Fibroblast of lung (primary cell): ENCODE data around the gene FADS2. TPM values are rescaled to one million over a fixed set of nuclear protein-coding genes. Genes with fewer than 3 reads are reported as not detected.
"Not testable (repeated sequence)": the region's sequence is repeated elsewhere in the genome, so short reads cannot be mapped to it uniquely, and the experiment has no call there.

Experiments used
- DNase-seq, 2 donors: peaks; one replicate each; pipeline versions ENCODE4 v3.0.0 to v3.0.0-alpha.2; 2010; ENCODE audit warnings: low read depth in 2 of 2
- H2AFZ ChIP-seq: 2 replicates; pipeline ENCODE4 v1.5.1; 2012; ENCODE audit warnings: low read length, control low read depth, inconsistent platforms
- H3K27ac ChIP-seq: 2 replicates; pipeline ENCODE4 v1.5.1; 2011; ENCODE audit warnings: low read length, control low read depth; ENCODE audit not compliant: insufficient read depth
- H3K27me3 ChIP-seq: 2 replicates; pipeline ENCODE4 v1.5.1; 2011; ENCODE audit warnings: mild to moderate bottlenecking, low read length; ENCODE audit not compliant: control insufficient read depth, insufficient read depth
- H3K36me3 ChIP-seq: 2 replicates; pipeline ENCODE4 v1.5.1; 2011; ENCODE audit warnings: low read length; ENCODE audit not compliant: control insufficient read depth, insufficient read depth
- H3K4me1 ChIP-seq: 2 replicates; pipeline ENCODE4 v1.5.1; 2011; ENCODE audit warnings: low read length; ENCODE audit not compliant: control insufficient read depth, insufficient read depth; ENCODE audit errors: extremely low read depth
- H3K4me2 ChIP-seq: 2 replicates; pipeline ENCODE4 v1.5.1; 2011; ENCODE audit warnings: low read length, control low read depth; ENCODE audit not compliant: insufficient read depth; ENCODE audit errors: extremely low read depth
- H3K4me3 ChIP-seq, 4 experiments: fragments of 200-600 bp in 1 of 4; sonication (generic) in 1 of 4; replicated peaks in 1 of 4; 2 replicates each; pipeline ENCODE4 v1.5.1; 2011 to 2016; ENCODE audit warnings: low read length in 4 of 4, low read depth in 3 of 4, mild to moderate bottlenecking in 3 of 4, control low read depth in 2 of 4, inconsistent platforms in 1 of 4, mixed read lengths in 1 of 4; ENCODE audit not compliant: insufficient read depth in 1 of 4; ENCODE audit errors: control extremely low read depth in 1 of 4
- H3K79me2 ChIP-seq: 2 replicates; pipeline ENCODE4 v1.5.1; 2012; ENCODE audit warnings: mild to moderate bottlenecking, low read length, inconsistent platforms; ENCODE audit not compliant: control insufficient read depth, insufficient read depth
- H3K9ac ChIP-seq: 2 replicates; pipeline ENCODE4 v1.5.1; 2011; ENCODE audit warnings: mild to moderate bottlenecking, low read length, control low read depth; ENCODE audit not compliant: insufficient read depth
- H3K9me3 ChIP-seq: 2 replicates; pipeline ENCODE4 v1.5.1; 2012; ENCODE audit warnings: low read depth, low read length; ENCODE audit not compliant: control insufficient read depth, insufficient read depth
- H4K20me1 ChIP-seq: 2 replicates; pipeline ENCODE4 v1.5.1; 2011; ENCODE audit warnings: low read length; ENCODE audit not compliant: control insufficient read depth, insufficient read depth; ENCODE audit errors: extremely low read depth
- EZH2 ChIP-seq: IDR thresholded peaks from 2 replicates; pipeline ENCODE4 v1.5.1; 2012; ENCODE audit warnings: low read length, control low read depth, mild to moderate bottlenecking; ENCODE audit errors: missing control alignments
- polyA plus RNA-seq, 2 donors: library from polyadenylated mRNA; depleted of rRNA in 1 of 2; stranded (reverse) in 1 of 2; unstranded in 1 of 2; fragments of >200 nt; gene quantifications; 2 replicates each; pipeline ENCODE4 v1.2.1, GENCODE V29; 2011 to 2012; ENCODE audit warnings: missing spikeins in 1 of 2
- total RNA-seq: library from RNA; depleted of rRNA; stranded (reverse); fragments of >200 nt; gene quantifications from 2 replicates; pipeline ENCODE4 v1.2.1, GENCODE V29; 2014
- TF ChIP-seq, protein P1 (sequence below), 2 donors: IDR thresholded peaks in 1 of 2; conservative IDR thresholded peaks in 1 of 2; 1 replicate in 1 of 2; 2 replicates in 1 of 2; pipeline ENCODE4 v1.5.1; 2011 to 2012; ENCODE audit warnings: low read length in 2 of 2, control low read depth in 1 of 2, inconsistent platforms in 1 of 2, low read depth in 1 of 2, mild to moderate bottlenecking in 1 of 2

The FADS2 gene
- total and polyA plus RNA-seq, 2 donors (not counting 1 experiment from before 2014, with no cell fraction given): 418 to 932 TPM

DNA sequence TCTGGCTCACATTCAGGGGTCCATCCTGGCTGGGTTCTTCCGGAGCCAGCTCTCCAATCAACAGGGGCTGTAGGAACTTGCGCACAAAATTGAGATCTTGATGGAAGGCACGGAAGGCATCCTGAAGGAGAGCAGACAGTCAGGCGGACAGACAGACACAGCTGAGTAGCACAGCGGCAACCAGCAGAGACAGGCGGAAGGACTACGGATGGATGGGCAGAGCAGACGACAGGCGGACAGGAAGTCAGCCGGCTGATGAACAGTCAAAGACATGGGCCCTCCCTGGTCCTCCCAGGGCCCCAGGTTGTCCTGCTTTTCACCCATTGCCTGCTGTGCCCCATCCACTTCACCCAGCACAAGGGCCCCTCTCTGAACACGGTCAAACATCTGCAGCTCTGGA, 51.9 kb downstream of the FADS2 start:
- H3K4me3 ChIP-seq: no peak overlapping the region
- H3K79me2 ChIP-seq: peaks cover 6% of the 10 kb centered on the region
- peaks cover 6% of the 10 kb centered on the region for H3K36me3 ChIP-seq
- H3K9me3 ChIP-seq: no peaks in the 10 kb centered on the region
- TF ChIP-seq, protein P1, sequence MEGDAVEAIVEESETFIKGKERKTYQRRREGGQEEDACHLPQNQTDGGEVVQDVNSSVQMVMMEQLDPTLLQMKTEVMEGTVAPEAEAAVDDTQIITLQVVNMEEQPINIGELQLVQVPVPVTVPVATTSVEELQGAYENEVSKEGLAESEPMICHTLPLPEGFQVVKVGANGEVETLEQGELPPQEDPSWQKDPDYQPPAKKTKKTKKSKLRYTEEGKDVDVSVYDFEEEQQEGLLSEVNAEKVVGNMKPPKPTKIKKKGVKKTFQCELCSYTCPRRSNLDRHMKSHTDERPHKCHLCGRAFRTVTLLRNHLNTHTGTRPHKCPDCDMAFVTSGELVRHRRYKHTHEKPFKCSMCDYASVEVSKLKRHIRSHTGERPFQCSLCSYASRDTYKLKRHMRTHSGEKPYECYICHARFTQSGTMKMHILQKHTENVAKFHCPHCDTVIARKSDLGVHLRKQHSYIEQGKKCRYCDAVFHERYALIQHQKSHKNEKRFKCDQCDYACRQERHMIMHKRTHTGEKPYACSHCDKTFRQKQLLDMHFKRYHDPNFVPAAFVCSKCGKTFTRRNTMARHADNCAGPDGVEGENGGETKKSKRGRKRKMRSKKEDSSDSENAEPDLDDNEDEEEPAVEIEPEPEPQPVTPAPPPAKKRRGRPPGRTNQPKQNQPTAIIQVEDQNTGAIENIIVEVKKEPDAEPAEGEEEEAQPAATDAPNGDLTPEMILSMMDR (conservative IDR thresholded peaks at IDR 0.05 in 1 of 2, IDR thresholded peaks at IDR 0.05 in 1 of 2; ENCODE audit: low read depth in 1 of 2, low read length in 2 of 2): no peak
- no peak for TF ChIP-seq EZH2
- H4K20me1 ChIP-seq: no peaks in the 10 kb centered on the region
- no peak for DNase-seq
- no peaks in the 10 kb centered on the region for H3K27me3 ChIP-seq
- no peaks in the 10 kb centered on the region for H3K4me1 ChIP-seq
- H3K4me2 ChIP-seq: no peak overlapping the region
- H2AFZ ChIP-seq: no peak overlapping the region
- no peak overlapping the region for H3K27ac ChIP-seq
- H3K9ac ChIP-seq: no peak overlapping the region

- H3K27ac ChIP-seq: no peak overlapping the region
- no peak overlapping the region for H3K4me3 ChIP-seq
- no peaks in the 10 kb centered on the region for H4K20me1 ChIP-seq
- peaks cover 6% of the 10 kb centered on the region for H3K36me3 ChIP-seq
- no peaks in the 10 kb centered on the region for H3K9me3 ChIP-seq
- DNase-seq: no peak
- TF ChIP-seq, protein P1 (conservative IDR thresholded peaks at IDR 0.05 in 1 of 2, IDR thresholded peaks at IDR 0.05 in 1 of 2; ENCODE audit: low read depth in 1 of 2, low read length in 2 of 2): no peak
- TF ChIP-seq EZH2: no peak
- H3K79me2 ChIP-seq: peaks cover 8% of the 10 kb centered on the region
- H3K4me2 ChIP-seq: no peak overlapping the region
- no peak overlapping the region for H3K9ac ChIP-seq
- H2AFZ ChIP-seq: no peak overlapping the region
- no peaks in the 10 kb centered on the region for H3K4me1 ChIP-seq
- H3K27me3 ChIP-seq: no peaks in the 10 kb centered on the region
Observed at GRCh38 chr11:61880454-61880853, 52.4 kb downstream of the FADS2 start.

- H4K20me1 ChIP-seq: no peaks in the 10 kb centered on the region
- no peak for DNase-seq
Observed at GRCh38 chr11:61881397-61881796, 53.3 kb downstream of the FADS2 start.

DNA sequence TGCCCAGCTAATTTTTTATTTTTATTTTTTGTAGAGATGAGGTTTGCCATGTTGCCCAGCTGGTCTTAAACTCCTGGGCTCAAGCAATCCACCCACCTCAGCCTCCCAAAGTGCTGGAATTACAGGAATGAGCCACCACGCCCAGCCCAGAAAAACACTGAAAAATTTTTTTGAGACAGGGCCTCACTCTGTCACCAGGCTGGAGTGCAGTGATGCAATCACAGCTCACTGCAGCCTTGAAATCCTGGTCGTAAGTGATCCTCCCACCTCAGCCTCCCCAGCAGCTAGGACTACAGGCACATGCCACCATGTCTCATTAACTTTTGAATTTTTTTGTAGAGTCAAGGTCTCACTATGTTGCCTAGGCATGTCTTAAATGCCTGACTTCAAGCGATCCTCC, 54.2 kb downstream of the FADS2 start:
- not testable (repeated sequence) for DNase-seq, H3K4me1 ChIP-seq, H3K27me3 ChIP-seq, H3K9ac ChIP-seq, H3K9me3 ChIP-seq, H3K4me3 ChIP-seq, H2AFZ ChIP-seq, H3K27ac ChIP-seq, H3K36me3 ChIP-seq, H3K4me2 ChIP-seq, H4K20me1 ChIP-seq
- H3K79me2 ChIP-seq: peaks cover 22% of the 10 kb centered on the region

More at GRCh38 chr11:61881397-61881796, 53.3 kb downstream of the FADS2 start:
- no peak overlapping the region for H2AFZ ChIP-seq
- TF ChIP-seq EZH2: no peak
- TF ChIP-seq, protein P1 (conservative IDR thresholded peaks at IDR 0.05 in 1 of 2, IDR thresholded peaks at IDR 0.05 in 1 of 2; ENCODE audit: low read depth in 1 of 2, low read length in 2 of 2): no peak
- peaks cover 15% of the 10 kb centered on the region for H3K79me2 ChIP-seq
- no peak overlapping the region for H3K9ac ChIP-seq
- H3K4me3 ChIP-seq: no peak overlapping the region
- peaks cover 3% of the 10 kb centered on the region for H3K36me3 ChIP-seq
- H3K27me3 ChIP-seq: no peaks in the 10 kb centered on the region
- no peaks in the 10 kb centered on the region for H3K9me3 ChIP-seq
- no peaks in the 10 kb centered on the region for H3K4me1 ChIP-seq
- no peak overlapping the region for H3K27ac ChIP-seq
- no peak overlapping the region for H3K4me2 ChIP-seq
